ENCODE measurements around the gene SNRNP70.
A peak's percentile ranks its signal among the peaks of the same experiment; 100 is the strongest.
"Not testable (repeated sequence)": the region's sequence is repeated elsewhere in the genome, so short reads cannot be mapped to it uniquely, and the experiment has no call there.

Gene SNRNP70

DNA sequence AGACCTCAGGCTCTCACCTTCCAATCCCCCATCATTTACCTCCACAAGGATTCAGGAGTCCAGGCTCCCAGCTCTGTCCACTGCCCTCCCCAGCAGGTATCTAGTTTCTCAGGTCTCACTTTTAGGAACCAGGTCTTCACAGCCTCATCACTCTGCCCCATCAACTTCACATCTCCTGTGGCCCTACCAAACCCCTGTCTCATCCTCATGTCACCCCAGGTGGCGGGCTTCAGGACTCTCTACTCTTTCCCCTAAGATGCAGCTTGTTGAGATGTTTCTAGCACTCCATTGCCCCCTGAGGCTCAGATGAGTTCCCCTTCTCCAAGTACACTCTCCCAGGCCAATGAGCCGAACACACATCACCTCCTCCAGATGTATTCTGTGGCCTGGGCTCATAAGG, 35.6 kb downstream of the SNRNP70 start:
- DNase-seq (ENCODE audit: low read depth): no peak

DNA sequence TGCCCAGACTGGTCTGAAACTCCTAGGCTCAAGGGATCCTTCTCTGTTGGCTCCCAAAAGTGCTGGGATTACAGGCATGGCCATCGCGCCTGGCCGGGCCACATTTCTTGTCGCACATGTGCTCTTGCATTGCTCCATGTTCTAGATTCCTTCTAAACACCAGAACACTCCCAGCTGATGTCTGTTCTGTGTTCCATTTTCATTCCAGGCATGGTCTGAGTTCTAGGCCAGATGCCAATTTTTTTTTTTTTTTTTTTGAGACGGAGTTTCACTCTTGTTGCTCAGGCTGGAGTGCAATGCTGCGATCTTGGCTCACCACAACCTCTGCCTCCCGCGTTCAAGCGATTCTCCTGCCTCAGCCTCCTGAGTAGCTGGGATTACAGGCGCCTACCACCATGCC, 36.6 kb downstream of the SNRNP70 start:
- DNase-seq (ENCODE audit: low read depth): peak; percentile 29

DNA sequence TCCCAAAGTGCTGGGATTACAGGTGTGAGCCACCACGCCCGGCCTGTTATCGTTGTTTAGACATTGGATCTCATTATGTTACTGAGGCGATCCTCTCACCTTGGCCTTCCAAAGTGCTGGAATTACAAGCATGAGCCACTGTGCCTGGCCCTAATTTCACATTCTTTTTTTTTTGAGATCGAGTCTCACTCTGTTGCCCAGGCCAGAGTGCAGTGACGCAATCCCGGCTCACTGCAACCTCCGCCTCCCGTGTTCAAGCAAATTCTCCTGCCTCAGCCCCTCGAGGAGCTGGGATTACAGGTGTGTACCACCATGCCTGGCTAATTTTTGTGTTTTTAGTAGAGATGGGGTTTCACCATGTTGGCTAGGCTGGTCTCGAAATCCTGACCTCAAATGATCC, 38.0 kb downstream of the SNRNP70 start:
- DNase-seq (ENCODE audit: low read depth): not testable (repeated sequence)

DNA sequence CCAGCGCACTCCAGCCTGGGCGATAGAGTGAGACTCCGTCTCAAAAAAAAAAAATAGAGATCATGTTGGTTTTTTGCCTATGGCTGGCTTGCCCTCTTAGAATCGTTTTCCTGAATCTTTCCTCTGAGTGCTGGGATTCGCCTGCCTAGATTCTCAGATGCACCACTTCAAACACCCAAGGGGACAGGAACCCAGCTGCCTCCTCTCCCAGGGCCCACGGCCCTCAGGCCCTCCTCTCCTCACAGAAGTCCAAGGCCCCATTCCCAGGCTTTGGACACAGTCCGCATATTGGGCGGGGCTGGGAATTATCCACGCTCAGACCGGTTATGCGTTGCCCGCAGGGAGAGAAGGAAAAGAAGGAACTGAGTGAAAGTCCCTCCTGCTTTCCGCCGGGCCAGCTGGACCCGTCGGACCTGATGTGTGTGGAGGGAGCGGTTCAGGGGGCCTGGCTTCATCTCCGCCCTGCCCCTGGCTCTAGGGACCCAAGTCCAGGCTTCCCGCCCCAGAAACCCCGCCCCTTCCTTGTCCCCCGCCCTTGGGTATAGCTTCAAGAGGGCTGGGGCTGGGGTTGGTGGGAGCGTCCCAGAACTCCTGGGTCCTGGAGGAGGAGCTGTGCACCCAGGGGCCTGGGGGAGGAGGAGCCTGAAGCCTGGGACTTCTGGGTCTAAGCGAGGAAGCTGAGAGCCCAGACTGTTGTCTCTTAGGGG, 39.9 kb downstream of the SNRNP70 start:
- no peak for DNase-seq (ENCODE audit: low read depth)

DNA sequence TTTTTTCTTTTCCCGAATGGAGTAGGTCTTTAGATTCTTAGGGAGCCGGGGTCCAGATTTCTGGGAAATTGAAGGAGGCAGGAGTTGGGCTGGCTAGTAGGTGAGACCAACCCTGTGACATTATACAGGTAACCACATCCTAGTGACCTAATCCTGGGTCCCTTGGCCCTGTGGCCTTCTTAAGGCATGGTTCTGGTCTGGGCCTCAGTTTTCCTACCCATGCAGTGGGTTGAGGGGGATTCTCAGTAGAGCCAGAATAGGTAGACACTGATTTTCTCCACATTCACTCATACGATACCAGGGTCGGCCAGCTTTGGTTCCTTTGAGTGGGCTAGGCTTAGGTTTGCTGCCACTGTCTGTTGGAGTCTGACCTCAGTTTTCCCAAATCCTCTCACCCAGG, 41.3 kb downstream of the SNRNP70 start:
- no peak for DNase-seq (ENCODE audit: low read depth)

DNA sequence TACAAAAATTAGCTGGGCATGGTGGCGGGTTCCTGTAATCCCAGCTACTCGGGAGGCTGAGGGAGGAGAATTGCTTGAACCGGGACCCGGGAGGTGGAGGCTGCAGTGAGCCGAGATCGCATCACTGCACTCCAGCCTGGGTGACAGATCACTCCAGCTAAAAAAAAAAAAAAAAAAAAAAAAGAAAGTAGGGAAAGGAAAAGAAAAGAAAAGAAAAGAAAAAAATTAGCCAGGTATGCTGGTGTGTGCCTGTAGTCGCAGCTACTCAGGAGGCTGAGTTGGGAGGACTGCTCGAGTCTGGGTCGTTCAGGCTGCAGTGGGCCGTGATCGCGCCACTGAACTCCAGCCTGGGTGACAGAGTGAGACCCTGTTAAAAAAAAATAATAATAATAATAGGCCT, 42.0 kb downstream of the SNRNP70 start:
- not testable (repeated sequence) for DNase-seq (ENCODE audit: low read depth)

DNA sequence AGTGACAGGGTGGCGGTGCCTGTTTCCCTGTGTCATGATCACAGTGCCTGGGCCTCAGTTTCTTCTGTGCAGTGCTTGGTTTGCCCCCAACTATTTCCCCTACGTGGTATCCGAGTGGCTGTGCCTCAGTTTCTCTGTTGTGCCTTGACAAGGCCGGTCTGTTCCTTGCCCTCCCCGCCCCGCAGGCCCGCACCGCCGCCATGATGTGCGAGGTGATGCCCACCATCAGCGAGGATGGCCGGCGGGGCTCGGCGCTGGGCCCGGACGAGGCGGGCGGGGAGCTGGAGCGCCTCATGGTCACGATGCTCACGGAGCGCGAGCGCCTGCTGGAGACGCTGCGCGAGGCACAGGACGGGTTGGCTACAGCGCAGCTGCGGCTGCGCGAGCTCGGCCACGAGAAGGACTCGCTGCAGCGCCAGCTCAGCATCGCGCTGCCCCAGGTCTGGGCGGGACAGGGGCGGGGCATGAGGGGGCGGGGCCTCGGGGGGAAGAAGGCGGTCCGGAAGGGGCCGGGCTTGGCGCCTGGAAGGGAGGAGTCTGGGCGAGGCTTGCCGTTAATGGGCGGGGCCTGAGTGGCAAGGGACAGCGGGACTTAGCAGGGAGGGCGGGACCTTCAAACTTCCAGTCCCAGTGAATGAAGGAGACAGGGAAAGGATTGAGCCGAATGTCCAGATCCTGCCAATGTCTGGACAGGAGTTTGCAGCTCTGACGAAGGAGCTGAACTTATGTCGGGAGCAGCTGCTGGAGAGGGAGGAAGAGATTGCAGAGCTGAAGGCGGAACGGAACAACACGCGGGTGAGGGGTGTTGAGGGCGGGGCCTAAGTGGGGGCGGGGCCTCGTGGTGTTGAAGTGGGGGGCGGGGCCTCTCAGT, 42.7 kb downstream of the SNRNP70 start:
- peak; percentile 97 for DNase-seq (ENCODE audit: low read depth)

DNA sequence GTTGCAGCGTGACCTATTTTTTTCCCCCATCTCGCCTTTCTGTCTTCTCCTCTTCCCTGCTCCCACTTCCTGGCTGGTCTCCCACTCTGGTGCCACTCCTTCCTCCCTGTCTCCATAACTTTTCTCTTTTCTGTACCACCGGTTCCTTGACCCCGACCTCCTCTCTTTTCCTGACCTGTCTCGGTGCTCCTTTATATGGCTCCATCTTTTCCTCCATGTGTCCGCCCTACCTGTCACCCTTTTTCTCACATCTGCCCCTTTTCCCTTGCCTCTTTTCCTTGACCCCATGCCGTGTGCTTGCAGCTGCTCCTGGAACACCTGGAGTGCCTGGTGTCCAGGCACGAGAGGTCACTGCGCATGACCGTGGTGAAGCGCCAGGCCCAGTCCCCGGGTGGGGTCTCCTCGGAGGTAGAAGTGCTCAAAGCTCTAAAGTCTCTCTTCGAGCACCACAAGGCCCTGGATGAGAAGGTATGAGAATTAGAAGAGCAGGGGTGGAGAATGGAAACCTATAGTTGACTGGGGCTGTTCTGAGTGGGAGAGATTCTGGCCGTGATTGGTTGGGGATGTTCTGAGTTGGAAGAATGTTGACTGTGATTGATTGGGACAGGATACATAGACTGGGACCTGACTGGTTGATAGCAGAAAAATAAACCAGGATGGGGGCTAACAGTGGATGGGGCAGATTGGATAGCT, 43.4 kb downstream of the SNRNP70 start:
- no peak for DNase-seq (ENCODE audit: low read depth)

DNA sequence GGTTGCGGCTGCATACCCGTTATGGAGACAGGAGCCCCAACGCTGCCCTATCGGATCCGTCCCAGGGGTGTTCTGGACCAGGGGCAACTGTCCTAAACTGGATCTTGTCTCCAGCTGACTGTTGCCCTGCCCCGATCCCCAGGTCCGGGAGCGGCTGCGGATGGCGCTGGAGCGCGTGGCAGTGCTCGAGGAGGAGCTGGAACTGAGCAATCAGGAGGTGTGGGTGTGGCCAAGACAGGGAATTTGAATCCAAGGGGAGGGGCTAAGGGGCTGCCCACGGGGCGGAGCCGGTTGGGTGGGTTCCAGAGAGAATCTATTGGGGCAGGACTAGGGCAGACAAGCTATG, 44.0 kb downstream of the SNRNP70 start:
- DNase-seq (ENCODE audit: low read depth): peak; percentile 46

DNA sequence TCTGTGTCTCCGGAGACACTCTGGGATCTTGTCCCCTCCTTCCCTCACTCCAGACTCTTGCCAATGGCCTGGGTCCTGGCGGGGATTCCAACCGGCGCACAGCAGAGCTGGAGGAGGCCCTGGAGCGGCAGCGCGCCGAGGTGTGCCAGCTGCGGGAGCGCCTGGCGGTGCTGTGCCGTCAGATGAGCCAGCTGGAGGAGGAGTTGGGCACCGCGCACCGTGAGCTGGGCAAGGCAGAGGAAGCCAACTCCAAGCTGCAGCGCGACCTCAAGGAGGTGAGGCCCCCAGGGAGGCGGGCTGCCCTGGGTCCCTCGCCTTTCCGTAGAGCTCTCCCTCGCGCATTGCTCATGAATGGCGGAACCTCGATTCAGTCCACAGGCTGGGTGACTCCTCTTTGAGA, 45.1 kb downstream of the SNRNP70 start:
- no peak for DNase-seq (ENCODE audit: low read depth)

DNA sequence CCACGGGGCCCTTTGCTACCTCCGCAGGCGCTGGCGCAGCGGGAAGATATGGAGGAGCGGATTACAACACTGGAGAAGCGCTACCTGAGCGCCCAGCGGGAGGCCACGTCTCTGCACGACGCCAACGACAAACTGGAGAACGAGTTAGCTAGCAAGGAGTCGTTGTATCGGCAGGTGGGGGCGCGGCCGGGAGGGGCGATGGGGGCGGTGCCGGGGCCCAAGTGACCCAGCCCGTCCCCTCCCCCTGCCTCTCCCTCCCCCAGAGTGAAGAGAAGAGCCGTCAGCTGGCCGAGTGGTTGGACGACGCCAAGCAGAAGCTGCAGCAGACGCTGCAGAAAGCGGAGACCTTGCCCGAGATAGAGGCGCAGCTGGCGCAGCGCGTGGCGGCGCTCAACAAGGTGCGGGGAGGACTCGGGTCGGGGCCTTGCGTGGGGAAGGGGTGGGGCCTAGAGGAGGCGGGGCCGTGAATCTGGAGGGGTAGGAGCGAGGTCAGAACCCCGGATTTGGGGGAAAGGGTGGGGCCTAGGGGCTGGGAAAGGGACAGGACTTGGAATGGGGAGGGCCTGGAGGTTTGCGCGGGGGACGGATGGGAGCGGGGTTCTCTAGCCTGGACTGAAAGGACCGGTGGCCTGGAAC, 47.8 kb downstream of the SNRNP70 start:
- no peak for DNase-seq (ENCODE audit: low read depth)

DNA sequence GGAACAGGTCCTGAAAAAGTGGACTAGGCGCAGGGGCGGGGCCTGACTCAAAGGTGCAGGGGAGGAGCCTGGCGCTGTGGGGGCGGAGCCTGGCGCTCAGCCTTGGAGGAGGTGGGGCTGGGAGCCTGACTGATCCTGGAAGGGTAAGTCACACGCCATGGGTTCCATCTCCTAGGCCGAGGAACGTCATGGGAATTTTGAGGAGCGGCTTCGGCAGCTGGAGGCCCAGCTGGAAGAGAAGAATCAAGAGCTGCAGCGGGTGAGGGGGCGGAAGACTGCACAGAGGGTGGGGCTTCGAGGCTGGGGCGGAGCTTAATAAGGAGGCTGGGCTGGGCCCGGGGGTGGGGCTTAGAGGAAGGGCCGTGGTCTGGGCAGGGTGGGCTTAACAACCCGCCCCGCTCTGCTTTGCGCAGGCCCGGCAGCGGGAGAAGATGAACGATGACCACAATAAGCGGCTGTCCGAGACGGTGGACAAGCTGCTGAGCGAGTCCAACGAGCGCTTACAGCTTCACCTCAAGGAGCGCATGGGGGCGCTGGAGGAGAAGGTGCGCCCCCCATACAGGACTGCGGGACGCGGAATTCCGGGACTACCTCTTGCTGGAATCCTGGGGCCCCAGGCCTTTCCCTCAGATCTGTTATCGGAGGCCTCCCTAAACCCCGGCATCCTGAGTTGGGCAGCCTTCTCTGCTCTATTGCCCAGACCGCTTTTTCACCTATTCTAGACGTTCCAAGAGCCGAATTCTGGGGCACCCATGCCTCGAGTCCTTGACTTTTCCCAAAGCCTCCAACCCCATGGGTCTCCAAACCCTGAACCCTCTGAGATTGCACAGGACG, 48.6 kb downstream of the SNRNP70 start:
- peak; percentile 48 for DNase-seq (ENCODE audit: low read depth)

DNA sequence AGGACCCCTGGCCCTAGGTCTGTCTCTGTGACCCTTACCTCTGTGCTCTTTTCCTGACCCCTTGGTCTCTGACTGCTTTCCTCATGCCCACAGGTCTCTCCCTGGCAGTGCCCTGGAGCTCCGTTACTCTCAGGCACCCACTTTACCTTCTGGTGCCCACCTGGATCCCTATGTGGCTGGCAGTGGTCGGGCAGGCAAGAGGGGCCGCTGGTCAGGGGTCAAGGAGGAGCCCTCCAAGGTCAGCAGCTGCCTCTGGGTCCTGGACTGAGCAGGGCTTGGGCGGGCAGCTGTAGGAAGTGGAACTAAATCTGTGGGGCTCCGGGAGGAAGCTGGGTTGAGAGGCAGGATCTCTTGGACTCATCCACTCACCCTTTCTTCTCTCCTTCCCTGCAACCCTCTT, 50.4 kb downstream of the SNRNP70 start:
- DNase-seq (ENCODE audit: low read depth): no peak

DNA sequence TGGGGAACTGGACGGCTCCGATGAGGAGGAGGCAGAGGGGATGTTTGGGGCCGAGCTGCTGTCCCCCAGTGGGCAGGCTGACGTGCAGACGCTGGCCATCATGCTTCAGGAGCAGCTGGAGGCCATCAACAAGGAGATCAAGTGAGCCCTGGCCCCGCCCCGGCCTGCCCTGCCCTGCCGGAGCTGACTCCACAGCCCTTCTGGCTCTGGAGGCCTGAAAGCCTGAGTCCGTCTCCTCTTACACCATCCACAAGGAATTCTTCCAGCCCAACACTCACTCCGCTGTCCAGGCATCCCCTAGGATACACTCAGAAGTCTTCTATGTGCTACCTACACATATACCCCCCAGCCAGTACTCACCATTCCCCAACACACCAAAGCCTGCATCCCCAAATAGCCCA, 51.5 kb downstream of the SNRNP70 start:
- no peak for DNase-seq (ENCODE audit: low read depth)

DNA sequence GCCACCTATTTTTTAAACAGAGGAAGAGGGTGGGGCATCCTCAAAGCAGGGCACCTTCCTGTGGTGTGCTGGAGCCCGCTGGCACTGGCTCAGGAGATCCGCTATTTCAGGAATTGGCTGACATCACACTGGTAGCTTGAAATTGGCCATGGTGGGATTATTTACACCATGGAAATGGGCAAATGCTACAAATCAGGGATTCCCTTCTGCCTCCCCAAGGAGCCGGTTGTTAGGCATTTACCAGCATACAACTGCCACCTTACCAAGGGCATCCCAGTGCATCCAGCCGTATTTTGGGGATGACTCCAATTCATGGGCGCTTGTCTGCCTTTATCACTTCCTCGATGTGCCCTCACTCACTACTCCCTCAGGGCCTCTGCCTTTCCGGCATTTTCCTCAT, 55.7 kb downstream of the SNRNP70 start:
- no peak for DNase-seq (ENCODE audit: low read depth)

DNA sequence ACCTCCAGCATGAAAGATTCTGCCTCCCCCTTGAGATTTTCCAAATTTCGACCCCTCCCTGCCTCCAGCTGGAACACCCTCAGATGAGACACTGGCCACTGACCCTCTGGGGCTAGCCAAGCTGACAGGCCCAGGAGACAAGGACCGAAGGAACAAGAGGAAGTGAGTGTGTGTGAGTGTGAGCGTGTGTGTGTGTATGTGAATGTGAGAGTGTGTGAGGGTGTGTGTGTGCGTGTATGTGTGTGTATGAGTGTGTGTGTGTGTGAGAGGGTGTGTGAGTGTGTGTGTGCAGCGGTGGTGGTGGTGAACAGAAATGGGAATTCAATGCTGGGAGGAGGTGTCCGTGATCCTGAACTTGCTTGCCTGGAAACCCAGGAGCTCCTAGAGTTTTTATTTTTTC, 56.1 kb downstream of the SNRNP70 start:
- DNase-seq (ENCODE audit: low read depth): no peak

DNA sequence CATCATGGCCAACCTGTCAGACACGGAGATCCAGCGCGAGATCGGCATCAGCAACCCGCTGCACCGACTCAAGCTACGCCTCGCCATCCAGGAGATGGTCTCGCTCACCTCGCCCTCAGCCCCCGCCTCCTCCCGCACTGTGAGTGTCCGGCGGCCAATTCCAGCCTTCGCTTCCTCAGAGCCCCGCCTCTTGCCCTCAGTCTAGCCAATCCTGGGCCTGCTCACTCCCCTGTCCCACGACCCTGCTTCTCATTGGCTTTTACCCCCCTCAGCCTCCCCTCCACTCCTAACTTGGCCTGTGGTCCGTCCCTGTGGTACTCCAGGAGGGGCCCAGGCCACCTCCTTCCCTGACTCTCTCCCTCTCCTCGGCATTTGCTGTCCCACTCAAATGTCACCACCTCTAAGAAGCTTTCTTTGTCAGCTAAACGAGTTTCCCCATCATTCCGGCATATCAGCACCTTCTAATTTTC, 57.6 kb downstream of the SNRNP70 start:
- peak; percentile 93 for DNase-seq (ENCODE audit: low read depth)

DNA sequence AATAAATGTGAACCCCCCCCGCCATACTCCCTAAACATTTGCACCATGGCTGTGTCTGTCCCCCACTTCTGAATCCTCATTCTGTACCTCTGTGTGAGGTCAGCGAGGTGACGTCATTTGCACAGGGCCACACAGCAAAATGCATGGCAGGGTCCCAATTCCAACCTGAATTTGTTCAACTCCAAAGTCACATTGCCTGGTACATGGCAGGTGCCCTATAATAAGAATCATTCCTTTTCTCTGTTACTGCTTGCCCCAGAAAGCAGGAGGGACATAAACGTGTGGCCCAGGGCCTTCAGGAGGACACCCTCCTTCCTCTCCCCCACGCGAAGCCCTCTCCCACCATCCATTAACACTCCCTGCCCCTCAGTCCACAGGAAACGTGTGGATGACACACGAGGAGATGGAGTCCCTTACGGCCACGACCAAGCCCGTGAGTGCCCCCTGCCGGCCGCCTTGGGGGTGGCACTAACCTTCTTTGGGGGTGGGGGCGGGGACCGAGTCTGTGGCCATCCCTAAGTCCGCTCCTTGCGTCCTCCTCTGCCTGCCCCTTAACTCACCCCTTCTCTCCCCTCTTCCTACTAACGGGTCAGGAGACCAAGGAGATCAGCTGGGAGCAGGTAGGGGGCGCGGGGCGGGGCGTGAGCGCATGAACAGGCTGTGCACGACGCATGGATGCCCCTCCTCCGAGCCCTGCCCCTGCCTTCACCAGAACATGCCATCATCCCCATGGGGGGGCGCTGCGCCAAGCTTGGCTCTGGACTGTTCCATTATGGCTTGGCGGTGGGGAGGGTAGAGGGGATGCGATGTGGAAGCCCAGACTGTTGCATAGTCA, 60.5 kb downstream of the SNRNP70 start:
- DNase-seq (ENCODE audit: low read depth): peak; percentile 70

DNA sequence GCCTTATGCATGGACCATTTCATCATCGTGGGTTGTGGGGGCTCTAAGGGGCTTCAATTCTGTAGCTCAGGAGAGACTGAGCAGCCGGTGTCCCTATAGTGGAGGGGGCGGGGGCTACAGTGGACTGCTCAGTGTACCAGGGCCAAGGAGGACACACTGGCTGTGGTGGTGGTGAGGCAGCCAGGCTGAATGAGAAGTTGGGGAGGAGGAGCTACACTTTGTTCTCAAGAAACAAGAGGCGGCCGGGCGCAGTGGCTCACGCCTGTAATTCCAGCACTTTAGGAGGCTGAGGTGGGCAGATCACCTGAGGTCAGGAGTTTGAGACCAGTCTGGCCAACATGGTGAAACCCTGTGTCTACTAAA, 61.1 kb downstream of the SNRNP70 start:
- DNase-seq (ENCODE audit: low read depth): not testable (repeated sequence)

DNA sequence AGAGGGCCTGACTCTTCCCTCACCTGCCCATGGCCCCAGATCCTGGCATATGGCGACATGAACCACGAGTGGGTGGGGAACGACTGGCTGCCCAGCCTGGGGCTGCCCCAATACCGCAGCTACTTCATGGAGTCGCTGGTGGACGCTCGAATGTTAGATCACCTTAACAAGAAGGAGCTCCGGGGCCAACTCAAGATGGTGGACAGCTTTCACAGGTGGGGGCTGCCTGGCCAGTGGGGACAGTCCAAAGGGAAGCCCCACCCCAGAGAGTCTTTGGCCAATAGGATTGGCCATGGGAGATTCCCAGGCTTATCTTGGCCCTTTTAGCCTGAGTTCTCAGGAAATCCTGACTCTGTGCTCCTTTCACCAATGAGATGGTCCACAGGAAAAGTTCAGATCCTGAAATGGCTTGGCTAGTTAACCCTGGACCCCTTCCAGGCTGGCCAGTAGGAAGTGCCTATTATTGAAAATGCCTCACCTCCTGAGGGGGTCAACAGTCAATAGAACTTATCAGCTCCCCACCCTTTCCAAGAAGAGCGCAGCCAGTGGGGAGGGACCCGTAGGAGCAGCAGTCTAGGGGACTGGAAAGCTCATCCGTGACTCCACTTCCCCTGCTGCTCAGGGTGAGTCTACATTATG, 62.9 kb downstream of the SNRNP70 start:
- no peak for DNase-seq (ENCODE audit: low read depth)
